ENCODE data around the gene PCID2. TPM values are rescaled to one million over a fixed set of nuclear protein-coding genes. Genes with fewer than 3 reads are reported as not detected.
A peak's percentile ranks its signal among the peaks of the same experiment; 100 is the strongest.

The PCID2 gene
- total RNA-seq, 2 experiments from 2014 or later = 66.7 to 72.8 TPM

GRCh38 chr13:113203507-113204377, 4.7 kb downstream of the PCID2 start:
- Mint-ChIP-seq H3K36me3 (ENCODE audit: low read depth) (peaks cover 50% of the 10 kb centered on the region), H3K27me3 (no peaks in the 10 kb centered on the region), H3K9me3 (ENCODE audit: low read depth) (no peaks in the 10 kb centered on the region), H3K4me1 (peaks cover 57% of the 10 kb centered on the region), H3K27ac (peak overlapping the region; percentile 13), H3K4me3 (no peak overlapping the region)
- DNase-seq = no peak
- ATAC-seq = no peak
- intact Hi-C loops (cut with DNase I, micrococcal nuclease) = loop anchor here in 1 of 2 experiments (10.0 kb wide), 1 partner anchor 861 kb away; no protein-coding TSS in a partner anchor
- ChIA-PET CTCF (no interaction called here), POLR2A (interaction anchor here (0.6 kb wide), 1 partner anchor 174 kb away, joined by 3 read pairs; no protein-coding TSS in a partner anchor)

- Mint-ChIP-seq H3K4me1 (peaks cover 57% of the 10 kb centered on the region), H3K27me3 (no peaks in the 10 kb centered on the region)
These were observed 5.6 kb downstream of the PCID2 start for GRCh38 chr13:113202912-113203311.

DNA sequence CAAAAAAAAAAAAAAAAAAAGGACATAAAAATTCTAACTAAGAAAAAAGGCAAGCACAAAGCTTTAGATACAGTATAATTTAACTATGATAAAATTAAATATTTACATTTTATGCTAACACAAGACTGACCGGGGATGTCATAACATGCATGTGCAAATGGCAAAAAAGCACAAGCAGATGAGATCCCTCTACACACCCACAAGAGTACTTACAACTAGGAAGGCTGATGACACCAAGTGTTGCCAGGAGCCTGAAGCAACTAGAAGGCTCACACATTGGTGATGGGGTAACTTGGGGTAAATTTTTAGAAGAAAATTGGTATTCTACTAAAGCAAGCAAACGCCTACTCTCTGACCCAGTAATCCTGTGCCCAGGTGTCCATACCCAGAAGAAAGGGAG, 6.7 kb downstream of the PCID2 start:
- Mint-ChIP-seq H3K9me3 (ENCODE audit: low read depth) (no peaks in the 10 kb centered on the region), H3K27me3 (no peaks in the 10 kb centered on the region), H3K27ac (no peak overlapping the region), H3K36me3 (ENCODE audit: low read depth) (peaks cover 55% of the 10 kb centered on the region), H3K4me3 (no peak overlapping the region), H3K4me1 (peaks cover 48% of the 10 kb centered on the region)
- intact Hi-C loops (cut with DNase I, micrococcal nuclease) = loop anchor here in 1 of 2 experiments (10.0 kb wide), 1 partner anchor 863 kb away; no protein-coding TSS in a partner anchor
- ATAC-seq (no peak), DNase-seq (no peak)
- ChIA-PET CTCF (interaction anchor here (1.0 kb wide), 1 partner anchor 18 kb away, joined by 3 read pairs; no protein-coding TSS in a partner anchor), POLR2A (no interaction called here)

More at GRCh38 chr13:113202912-113203311, 5.6 kb downstream of the PCID2 start:
- ChIA-PET POLR2A (no interaction called here), CTCF (no interaction called here)
- H3K9me3 Mint-ChIP-seq (ENCODE audit: low read depth) = no peaks in the 10 kb centered on the region
- H3K36me3 Mint-ChIP-seq (ENCODE audit: low read depth) = peaks cover 54% of the 10 kb centered on the region
- H3K27ac Mint-ChIP-seq = no peak overlapping the region
- ATAC-seq (no peak), DNase-seq (no peak)
- intact Hi-C loops (cut with DNase I, micrococcal nuclease) = loop anchor here in 1 of 2 experiments (10.0 kb wide), 1 partner anchor 862 kb away; no protein-coding TSS in a partner anchor
- H3K4me3 Mint-ChIP-seq = no peak overlapping the region

DNA sequence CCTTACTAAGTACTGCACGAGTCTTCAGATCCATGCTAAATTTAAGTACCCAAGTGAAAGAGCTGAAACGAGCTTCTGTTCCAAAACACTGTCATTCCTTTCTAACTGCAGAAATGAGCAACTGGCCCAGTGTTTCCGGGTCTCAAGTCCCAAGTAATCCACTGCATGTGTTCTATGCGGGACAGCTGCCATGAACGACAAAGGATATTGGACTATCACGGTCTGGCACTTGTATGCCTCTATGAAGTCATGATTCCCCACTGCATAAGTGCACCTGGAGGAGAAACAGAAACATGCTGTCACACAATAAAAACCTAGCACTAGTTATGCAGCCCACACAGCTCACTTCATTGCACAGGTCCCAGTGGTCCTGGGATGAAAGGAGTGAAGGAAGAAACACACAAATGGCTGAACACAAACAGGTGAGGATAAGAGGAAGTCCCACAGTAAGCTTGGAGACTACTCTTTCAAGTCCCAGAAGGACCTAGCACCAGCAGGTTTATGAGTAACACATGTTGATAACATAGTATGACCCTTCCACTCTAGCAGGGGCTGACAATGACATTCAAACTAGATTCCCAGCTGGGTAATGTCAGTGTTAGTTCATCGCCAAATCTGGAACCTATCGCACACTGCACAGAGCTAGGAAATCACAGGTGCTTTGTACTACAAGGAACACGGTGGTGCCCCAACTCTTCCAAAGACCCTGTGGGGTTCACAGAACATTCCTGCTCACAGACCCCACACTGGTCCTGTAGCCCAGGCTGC, 11.3 kb downstream of the PCID2 start:
- Mint-ChIP-seq H3K27ac (no peak overlapping the region), H3K36me3 (ENCODE audit: low read depth) (peaks cover 59% of the 10 kb centered on the region), H3K27me3 (no peaks in the 10 kb centered on the region), H3K4me3 (no peak overlapping the region), H3K4me1 (peaks cover 6% of the 10 kb centered on the region), H3K9me3 (ENCODE audit: low read depth) (no peaks in the 10 kb centered on the region)
- no peak for ATAC-seq
- intact Hi-C loops (cut with DNase I, micrococcal nuclease) = no loop called here
- DNase-seq = no peak
- CTCF ChIA-PET = no interaction called here
- POLR2A ChIA-PET = no interaction called here

GRCh38 chr13:113195360-113195759, 13.1 kb downstream of the PCID2 start:
- H3K27me3 Mint-ChIP-seq = no peaks in the 10 kb centered on the region
- no peak overlapping the region for H3K4me3 Mint-ChIP-seq
- no peaks in the 10 kb centered on the region for H3K4me1 Mint-ChIP-seq
- no peaks in the 10 kb centered on the region for H3K9me3 Mint-ChIP-seq (ENCODE audit: low read depth)
- peaks cover 57% of the 10 kb centered on the region for H3K36me3 Mint-ChIP-seq (ENCODE audit: low read depth)
- ATAC-seq (no peak), DNase-seq (no peak)
- no peak overlapping the region for H3K27ac Mint-ChIP-seq
- POLR2A ChIA-PET = no interaction called here
- CTCF ChIA-PET = no interaction called here
- intact Hi-C loops (cut with DNase I, micrococcal nuclease) = no loop called here

- CTCF ChIA-PET = no interaction called here
- Mint-ChIP-seq H3K4me3 (no peak overlapping the region), H3K36me3 (ENCODE audit: low read depth) (peaks cover 60% of the 10 kb centered on the region), H3K4me1 (peaks cover 5% of the 10 kb centered on the region), H3K27me3 (no peaks in the 10 kb centered on the region), H3K9me3 (ENCODE audit: low read depth) (no peaks in the 10 kb centered on the region), H3K27ac (no peak overlapping the region)
- intact Hi-C loops (cut with DNase I, micrococcal nuclease) = no loop called here
- DNase-seq (no peak), ATAC-seq (no peak)
- POLR2A ChIA-PET = no interaction called here
These were observed 15.6 kb downstream of the PCID2 start for GRCh38 chr13:113192902-113193301.

GRCh38 chr13:113192279-113192678, 16.2 kb downstream of the PCID2 start:
- ATAC-seq = no peak
- peaks cover 60% of the 10 kb centered on the region for H3K36me3 Mint-ChIP-seq (ENCODE audit: low read depth)
- H3K4me3 Mint-ChIP-seq = no peak overlapping the region
- H3K27me3 Mint-ChIP-seq = no peaks in the 10 kb centered on the region
- no peaks in the 10 kb centered on the region for H3K9me3 Mint-ChIP-seq (ENCODE audit: low read depth)
- CTCF ChIA-PET = no interaction called here
- no peak for DNase-seq
- no peak overlapping the region for H3K27ac Mint-ChIP-seq
- POLR2A ChIA-PET = no interaction called here
- intact Hi-C loops (cut with DNase I, micrococcal nuclease) = no loop called here
- H3K4me1 Mint-ChIP-seq = peaks cover 11% of the 10 kb centered on the region

DNA sequence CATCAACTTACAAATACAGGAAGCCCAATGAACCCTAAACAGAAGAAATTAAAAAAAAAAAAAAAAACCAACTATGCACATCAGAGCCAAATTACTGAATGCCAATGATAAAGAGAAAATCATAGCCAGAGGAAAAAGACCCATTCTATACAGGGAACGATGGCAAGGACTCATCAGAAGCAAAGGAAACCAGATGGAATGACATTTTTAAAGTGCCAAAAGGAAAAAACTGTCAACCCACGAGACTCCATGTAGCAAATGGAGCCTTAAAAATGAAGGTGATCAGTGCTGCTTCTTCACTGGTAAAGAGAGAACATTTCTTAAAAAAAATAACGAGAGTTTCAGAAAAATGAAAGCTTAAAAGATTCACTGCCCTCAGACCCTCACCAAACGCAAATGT, 18.3 kb downstream of the PCID2 start:
- H3K27me3 Mint-ChIP-seq = no peaks in the 10 kb centered on the region
- intact Hi-C loops (cut with DNase I, micrococcal nuclease) = no loop called here
- ATAC-seq (no peak), DNase-seq (no peak)
- H3K36me3 Mint-ChIP-seq (ENCODE audit: low read depth) = peaks cover 59% of the 10 kb centered on the region
- H3K27ac Mint-ChIP-seq = no peak overlapping the region
- peaks cover 28% of the 10 kb centered on the region for H3K4me1 Mint-ChIP-seq
- H3K9me3 Mint-ChIP-seq (ENCODE audit: low read depth) = no peaks in the 10 kb centered on the region
- H3K4me3 Mint-ChIP-seq = no peak overlapping the region
- POLR2A ChIA-PET = no interaction called here
- CTCF ChIA-PET = interaction anchor here (0.7 kb wide), 1 partner anchor 15 kb away, joined by 3 read pairs; no protein-coding TSS in a partner anchor

DNA sequence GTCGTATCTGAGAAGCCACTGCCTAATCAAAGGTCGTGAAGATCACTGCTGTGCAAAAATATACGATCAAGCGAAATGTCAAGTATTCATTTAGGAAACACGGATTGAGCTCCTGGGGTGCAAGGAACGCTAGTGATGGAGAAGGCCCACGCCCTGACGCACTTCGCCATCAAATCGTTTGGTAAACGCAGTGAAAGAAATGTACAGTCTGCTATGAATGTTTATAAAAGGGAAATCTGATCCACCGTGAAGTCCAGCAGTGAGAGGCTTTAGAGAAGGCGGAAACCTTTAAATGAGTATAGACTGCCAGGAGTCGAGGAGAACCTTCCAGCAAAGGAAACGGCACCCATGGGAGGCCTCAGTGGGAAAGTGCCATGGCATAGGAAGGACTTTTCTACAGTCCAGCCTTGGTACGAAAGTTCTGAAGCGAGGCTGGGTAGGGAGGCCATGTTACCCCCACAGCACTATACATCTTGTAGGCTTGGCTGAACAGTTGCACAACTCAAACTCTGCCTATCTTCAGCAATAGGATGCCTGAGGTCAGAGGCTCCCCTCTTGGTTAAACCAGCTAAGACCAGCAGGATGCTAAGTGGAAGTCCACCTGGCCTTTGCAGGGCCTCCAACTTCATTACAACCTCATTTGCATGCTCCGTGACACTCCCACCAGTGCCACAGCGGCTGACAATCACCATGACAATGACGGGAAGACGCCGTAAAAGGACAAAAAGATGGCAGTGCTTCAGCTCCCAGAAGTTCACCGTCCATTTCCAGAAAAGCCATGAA, 20.4 kb downstream of the PCID2 start:
- ChIA-PET POLR2A (no interaction called here), CTCF (interaction anchor here (0.6 to 0.8 kb wide), 3 partner anchors 20 to 211 kb away, joined by 3 to 4 read pairs (median 3); no protein-coding TSS in a partner anchor)
- Mint-ChIP-seq H3K4me3 (no peak overlapping the region), H3K36me3 (ENCODE audit: low read depth) (peaks cover 58% of the 10 kb centered on the region), H3K27ac (no peak overlapping the region), H3K9me3 (ENCODE audit: low read depth) (no peaks in the 10 kb centered on the region), H3K4me1 (peaks cover 38% of the 10 kb centered on the region), H3K27me3 (no peaks in the 10 kb centered on the region)
- ATAC-seq (no peak), DNase-seq (no peak)
- intact Hi-C loops (cut with DNase I, micrococcal nuclease) = loop anchor here in 1 of 2 experiments (1.0 kb wide), 2 partner anchors 20 to 43 kb away; partner anchors contain the start of gene PCID2

DNA sequence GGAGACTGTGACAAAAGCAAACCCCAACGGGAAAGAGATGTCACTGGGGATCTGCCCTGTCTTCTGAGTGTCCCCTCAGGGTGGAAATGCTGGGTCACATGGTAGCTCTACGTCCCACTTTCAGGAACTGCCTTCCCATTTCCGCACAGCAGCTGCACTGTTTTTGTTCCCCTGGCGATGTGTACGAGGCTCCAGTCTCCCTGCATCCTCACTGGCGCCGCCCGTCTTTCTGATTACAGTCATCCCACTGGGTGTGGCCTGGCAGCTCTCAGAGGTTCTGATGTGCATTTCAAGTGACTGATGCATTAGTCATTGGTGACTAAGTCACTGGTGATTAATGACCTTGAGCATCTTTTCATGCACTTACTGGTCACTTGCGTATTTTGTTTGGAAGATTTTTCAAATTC, 21.2 kb downstream of the PCID2 start:
- Mint-ChIP-seq H3K4me1 (peaks cover 38% of the 10 kb centered on the region), H3K9me3 (ENCODE audit: low read depth) (no peaks in the 10 kb centered on the region), H3K36me3 (ENCODE audit: low read depth) (peaks cover 59% of the 10 kb centered on the region), H3K27me3 (no peaks in the 10 kb centered on the region), H3K4me3 (no peak overlapping the region), H3K27ac (peak overlapping the region; percentile 71)
- DNase-seq = peak; percentile 85
- ATAC-seq = peak; percentile 94
- intact Hi-C loops (cut with DNase I, micrococcal nuclease) = loop anchor here in 1 of 2 experiments (1.0 kb wide), 2 partner anchors 21 to 42 kb away; partner anchors contain the start of gene PCID2
- ChIA-PET POLR2A (no interaction called here), CTCF (interaction anchor here (0.5 to 0.6 kb wide), 3 partner anchors 20 to 166 kb away, joined by 3 read pairs; no protein-coding TSS in a partner anchor)
